H1 (cell line): Measurements from ENCODE around the gene RASGEF1C. TPM values are rescaled to one million over a fixed set of nuclear protein-coding genes. Genes with fewer than 3 reads are reported as not detected.

Experiments
- CREB1 ChIP-seq: IDR thresholded peaks from 2 replicates; pipeline ENCODE4 v1.6.1; 2012; ENCODE audit warnings: inconsistent platforms
- polyA plus RNA-seq, 7 experiments: library from polyadenylated mRNA; depleted of rRNA in 3 of 7; stranded (reverse) in 5 of 7; unstranded in 2 of 7; fragments of >200 nt in 5 of 7; fragments of 200-250 nt in 2 of 7; gene quantifications; 1 replicate in 5 of 7; 2 replicates in 1 of 7; 4 replicates in 1 of 7; pipeline versions ENCODE4 v1.2.1 to v1.2.3, GENCODE V29; 2011 to 2013; ENCODE audit warnings: missing spikeins in 2 of 7, mixed read lengths in 2 of 7
- total RNA-seq: library from RNA; stranded (reverse); fragmentation: NEBNext Ultra II Directional; extraction: Animal tissue kit (Norgen Biotek cat#: 25700); gene quantifications from 2 replicates; pipeline ENCODE4 v1.2.1, GENCODE V29; 2021

Gene RASGEF1C
- total and polyA plus RNA-seq, 2 of the 8 experiments (the other 6 are each of a cell fraction or from before 2014, with no cell fraction given): 0.26 to 0.61 TPM

GRCh38 chr5:180111273-180112002 lies 97.6 kb downstream of the RASGEF1C start (continued):
- no peak for TF ChIP-seq CREB1
